Keratinocyte (primary cell): ENCODE results near the gene AP2A2. TPM values are rescaled to one million over a fixed set of nuclear protein-coding genes. Genes with fewer than 3 reads are reported as not detected.

ENCODE experiments used
- DNase-seq: peaks from one replicate; pipeline ENCODE4 v3.0.0-alpha.2; 2011; ENCODE audit warnings: low read depth, missing footprints, low spot score
- FAIRE-seq: peaks from 2 replicates; lab custom pipeline; 2011; peaks lifted over from hg19 to GRCh38; lab: Jason Lieb, UNC
- H2AFZ ChIP-seq: 2 replicates; pipeline ENCODE4 v1.6.0; 2012; ENCODE audit warnings: low read length, control low read depth, inconsistent platforms; ENCODE audit not compliant: control insufficient read depth
- H3K27ac ChIP-seq: 2 replicates; pipeline ENCODE4 v1.5.1; 2011; ENCODE audit warnings: low read length; ENCODE audit not compliant: control insufficient read depth, insufficient read depth
- H3K27me3 ChIP-seq: 3 replicates; pipeline ENCODE4 v1.6.0; 2011; ENCODE audit warnings: low read length; ENCODE audit not compliant: control insufficient read depth, insufficient read depth; ENCODE audit errors: extremely low read depth
- H3K36me3 ChIP-seq, 2 experiments: 2 replicates in 1 of 2; 3 replicates in 1 of 2; pipeline ENCODE4 v1.5.1; 2011; ENCODE audit warnings: low read length in 2 of 2, mild to moderate bottlenecking in 1 of 2; ENCODE audit not compliant: control insufficient read depth in 2 of 2, insufficient read depth in 2 of 2; ENCODE audit errors: extremely low read depth in 1 of 2
- H3K4me1 ChIP-seq: 3 replicates; pipeline ENCODE4 v1.5.1; 2011; ENCODE audit warnings: low read length; ENCODE audit not compliant: control insufficient read depth, insufficient read depth; ENCODE audit errors: extremely low read depth
- H3K4me2 ChIP-seq: 3 replicates; pipeline ENCODE4 v1.6.0; 2011; ENCODE audit warnings: low read depth, low read length; ENCODE audit not compliant: control insufficient read depth, insufficient read depth; ENCODE audit errors: extremely low read depth
- H3K4me3 ChIP-seq, 3 experiments: fragments of 200-600 bp in 1 of 3; sonication (generic) in 1 of 3; 2 replicates in 2 of 3; 3 replicates in 1 of 3; pipeline ENCODE4 v1.5.1; 2011 to 2016; ENCODE audit warnings: low read length in 3 of 3, mild to moderate bottlenecking in 3 of 3, control low read depth in 2 of 3, inconsistent platforms in 1 of 3, low read depth in 1 of 3, mixed read lengths in 1 of 3, mixed run types in 1 of 3, moderate library complexity in 1 of 3; ENCODE audit not compliant: control insufficient read depth in 2 of 3, insufficient read depth in 2 of 3; ENCODE audit errors: extremely low read depth in 1 of 3
- H3K79me2 ChIP-seq: 2 replicates; pipeline ENCODE4 v1.6.0; 2012; ENCODE audit warnings: low read length; ENCODE audit not compliant: control insufficient read depth, insufficient read depth
- H3K9ac ChIP-seq: 3 replicates; pipeline ENCODE4 v1.6.0; 2011; ENCODE audit warnings: low read length; ENCODE audit not compliant: control insufficient read depth, insufficient read depth; ENCODE audit errors: extremely low read depth
- H3K9me1 ChIP-seq: 3 replicates; pipeline ENCODE4 v1.6.0; 2011; ENCODE audit warnings: low read length; ENCODE audit not compliant: control insufficient read depth, insufficient read depth; ENCODE audit errors: extremely low read depth
- H3K9me3 ChIP-seq: 2 replicates; pipeline ENCODE4 v1.5.1; 2012; ENCODE audit warnings: low read depth, low read length; ENCODE audit not compliant: control insufficient read depth
- H4K20me1 ChIP-seq: 3 replicates; pipeline ENCODE4 v1.6.0; 2011; ENCODE audit warnings: low read length; ENCODE audit not compliant: control insufficient read depth, insufficient read depth; ENCODE audit errors: extremely low read depth
- CTCF ChIP-seq, 3 experiments: IDR thresholded peaks in 1 of 3; conservative IDR thresholded peaks in 1 of 3; optimal IDR thresholded peaks in 1 of 3; 2 replicates in 2 of 3; 3 replicates in 1 of 3; pipeline versions ENCODE3 to v1.5.1; 2011; ENCODE audit warnings: low read length in 3 of 3, mild to moderate bottlenecking in 3 of 3, moderate library complexity in 2 of 3, control low read depth in 1 of 3, inconsistent platforms in 1 of 3; ENCODE audit not compliant: insufficient read depth in 2 of 3; ENCODE audit errors: extremely low read depth in 1 of 3
- EZH2 ChIP-seq: IDR thresholded peaks from one replicate; pipeline ENCODE4 v1.6.1; 2012; ENCODE audit warnings: inconsistent platforms, mild to moderate bottlenecking, low read length, moderate library complexity
- dilution Hi-C: fragments of 300-500 bp; cut with MboI; formaldehyde crosslinking; loops from one replicate; pipeline ENCODE4 v1.7.0; 2020; ENCODE audit warnings: low sequenced_read_pairs; ENCODE audit not compliant: extremely low pct_ligation_motif_present
- polyA plus RNA-seq, 5 experiments: library from polyadenylated mRNA; depleted of rRNA in 3 of 5; stranded (reverse) in 3 of 5; stranded (forward) in 1 of 5; unstranded in 1 of 5; fragments of >200 nt; gene quantifications; 1 replicate in 1 of 5; 2 replicates in 3 of 5; 3 replicates in 1 of 5; pipeline versions ENCODE4 v1.2.1 to v1.2.3, GENCODE V29; 2011 to 2012; ENCODE audit warnings: missing spikeins in 2 of 5, low read depth in 1 of 5, low replicate concordance in 1 of 5

Gene AP2A2
- polyA plus RNA-seq, 1 donor (not counting 4 experiments of a cell fraction or from before 2014, with no cell fraction given) = 47.8 TPM

GRCh38 chr11:1034456-1035295, 109.0 kb downstream of the AP2A2 start:
- no peaks in the 10 kb centered on the region for H3K79me2 ChIP-seq
- no peaks in the 10 kb centered on the region for H3K4me1 ChIP-seq
- H4K20me1 ChIP-seq = no peaks in the 10 kb centered on the region
- H3K36me3 ChIP-seq = no peaks in the 10 kb centered on the region
- no peak overlapping the region for H3K4me3 ChIP-seq
- no peak overlapping the region for H2AFZ ChIP-seq
- peaks cover 10% of the 10 kb centered on the region for H3K27me3 ChIP-seq
- no peak overlapping the region for H3K4me2 ChIP-seq
- no peak overlapping the region for H3K27ac ChIP-seq
- DNase-seq (no peak), FAIRE-seq (no peak)
- H3K9me3 ChIP-seq = no peaks in the 10 kb centered on the region
- H3K9me1 ChIP-seq = no peaks in the 10 kb centered on the region
- dilution Hi-C loops = no loop called here
- TF ChIP-seq CTCF (optimal IDR thresholded peaks at IDR 0.05 in 1 of 3, IDR thresholded peaks at IDR 0.05 in 1 of 3, conservative IDR thresholded peaks at IDR 0.05 in 1 of 3; ENCODE audit: extremely low read depth in 1 of 3, insufficient read depth in 2 of 3, low read length in 3 of 3) = no peak
- no peak for TF ChIP-seq EZH2
- no peak overlapping the region for H3K9ac ChIP-seq

GRCh38 chr11:1035577-1036283, 110.1 kb downstream of the AP2A2 start:
- Histone ChIP-seq H3K4me1 (no peaks in the 10 kb centered on the region), H3K27me3 (peaks cover 10% of the 10 kb centered on the region), H3K79me2 (no peaks in the 10 kb centered on the region)

More at GRCh38 chr11:1035577-1036283, 110.1 kb downstream of the AP2A2 start:
- Histone ChIP-seq H3K9me3 (no peaks in the 10 kb centered on the region), H3K9ac (no peak overlapping the region), H3K36me3 (no peaks in the 10 kb centered on the region), H2AFZ (no peak overlapping the region), H3K9me1 (no peaks in the 10 kb centered on the region), H4K20me1 (no peaks in the 10 kb centered on the region), H3K27ac (no peak overlapping the region), H3K4me2 (no peak overlapping the region), H3K4me3 (no peak overlapping the region)
- dilution Hi-C loops = no loop called here
- DNase-seq = no peak
- no peak for TF ChIP-seq CTCF (optimal IDR thresholded peaks at IDR 0.05 in 1 of 3, IDR thresholded peaks at IDR 0.05 in 1 of 3, conservative IDR thresholded peaks at IDR 0.05 in 1 of 3; ENCODE audit: extremely low read depth in 1 of 3, insufficient read depth in 2 of 3, low read length in 3 of 3)
- TF ChIP-seq EZH2 = no peak
- FAIRE-seq = no peak
